HepG2 (cell line): ENCODE results near the gene HYAL2. TPM values are rescaled to one million over a fixed set of nuclear protein-coding genes. Genes with fewer than 3 reads are reported as not detected.

Experiments
- GABPB1 ChIP-seq: IDR thresholded peaks from 2 replicates; pipeline ENCODE4 v1.6.1; 2016; ENCODE audit warnings: mild to moderate bottlenecking, missing genetic modification reagents, moderate library complexity, missing compliant biosample characterization
- GZF1 ChIP-seq: sonication (generic); formaldehyde crosslinking; IDR thresholded peaks from 2 replicates; pipeline ENCODE4 v1.5.1; 2020; ENCODE audit warnings: mild to moderate bottlenecking, missing genetic modification reagents
- NR3C1 ChIP-seq: sonication (generic); formaldehyde crosslinking; IDR thresholded peaks from 2 replicates; pipeline ENCODE4 v1.4.0; 2020; ENCODE audit warnings: missing genetic modification reagents
- RFXAP ChIP-seq: sonication (generic); formaldehyde crosslinking; IDR thresholded peaks from 2 replicates; pipeline ENCODE4 v1.4.0; 2020; ENCODE audit warnings: missing genetic modification reagents, borderline replicate concordance
- SIN3B ChIP-seq: fragments of 150-350 bp; IDR thresholded peaks from 2 replicates; pipeline ENCODE4 v1.6.1; 2014; ENCODE audit warnings: low read length
- SIX1 ChIP-seq: sonication (generic); formaldehyde crosslinking; IDR thresholded peaks from 2 replicates; pipeline ENCODE4 v1.4.0; 2020; ENCODE audit warnings: missing genetic modification reagents, borderline replicate concordance
- ZBTB14 ChIP-seq: sonication (generic); formaldehyde crosslinking; IDR thresholded peaks from 2 replicates; pipeline ENCODE4 v1.4.0; 2020; ENCODE audit warnings: missing genetic modification reagents
- ZFP36 ChIP-seq: fragments of 150-350 bp; IDR thresholded peaks from 2 replicates; pipeline ENCODE4 v1.6.1; 2018; ENCODE audit warnings: borderline replicate concordance, low read length, low read depth; ENCODE audit not compliant: partially characterized antibody
- ZNF234 ChIP-seq: sonication (generic); formaldehyde crosslinking; conservative IDR thresholded peaks from 2 replicates; pipeline ENCODE4 v1.5.1; 2020; ENCODE audit warnings: mild to moderate bottlenecking, missing genetic modification reagents
- ZNF510 ChIP-seq: sonication (generic); formaldehyde crosslinking; IDR thresholded peaks from 2 replicates; pipeline ENCODE4 v1.4.0; 2020; ENCODE audit warnings: low read depth, mild to moderate bottlenecking, missing genetic modification reagents
- ZNF619 ChIP-seq: sonication (generic); formaldehyde crosslinking; IDR thresholded peaks from 2 replicates; pipeline ENCODE4 v1.4.0; 2020; ENCODE audit warnings: mild to moderate bottlenecking, missing genetic modification reagents
- ZNF629 ChIP-seq: sonication (generic); formaldehyde crosslinking; conservative IDR thresholded peaks from 2 replicates; pipeline ENCODE4 v1.5.0; 2020; ENCODE audit warnings: missing genetic modification reagents
- ZNF687 ChIP-seq: sonication (generic); formaldehyde crosslinking; IDR thresholded peaks from 2 replicates; pipeline ENCODE4 v1.5.1; 2020; ENCODE audit warnings: mild to moderate bottlenecking, missing genetic modification reagents, moderate library complexity
- polyA plus RNA-seq, 8 experiments: library from polyadenylated mRNA; depleted of rRNA in 3 of 8; stranded (reverse) in 7 of 8; unstranded in 1 of 8; fragments of >200 nt; fragmentation: Illumina TruSeq in 4 of 8; extraction: Trizol in 4 of 8; gene quantifications; 2 replicates each; pipeline versions ENCODE4 v1.2.1 to v1.2.3, GENCODE V29; 2011 to 2016; ENCODE audit warnings: low read depth in 4 of 8, missing spikeins in 1 of 8, mixed read lengths in 1 of 8; ENCODE audit not compliant: insufficient read depth in 1 of 8
- total RNA-seq, 5 experiments: library from RNA; depleted of rRNA; stranded (reverse); fragments of >200 nt; fragmentation: Illumina TruSeq; extraction: Trizol; gene quantifications; 2 replicates each; pipeline ENCODE4 v1.2.3, GENCODE V29; 2016; ENCODE audit warnings: low read depth in 1 of 5
- TF ChIP-seq, protein P1 (sequence below): sonication (generic); formaldehyde crosslinking; IDR thresholded peaks from 2 replicates; pipeline ENCODE4 v1.4.0; 2020; ENCODE audit warnings: mild to moderate bottlenecking, missing genetic modification reagents
- TF ChIP-seq, protein P2 (sequence below): IDR thresholded peaks from 2 replicates; pipeline ENCODE4 v1.6.1; 2016; ENCODE audit warnings: missing biosample characterization, missing genetic modification reagents, low read depth
- TF ChIP-seq, protein P3 (sequence below): sonication (generic); formaldehyde crosslinking; IDR thresholded peaks from 2 replicates; pipeline ENCODE4 v1.5.0; 2020; ENCODE audit warnings: mild to moderate bottlenecking, missing genetic modification reagents, borderline replicate concordance

HYAL2 gene
- total and polyA plus RNA-seq, 2 of the 13 experiments (the other 11 are each of a cell fraction or from before 2014, with no cell fraction given) = 76.2 to 102 TPM

GRCh38 chr3:50345586-50346234, 23.2 kb upstream of the HYAL2 start, which contains the start of gene ZMYND10 (continued):
- TF ChIP-seq ZBTB14 (CRISPR knock-in tag) (no peak), ZNF234 (no peak), SIN3B (no peak), ZFP36 (no peak), ZNF619 (CRISPR knock-in tag) (no peak), GZF1 (CRISPR knock-in tag) (no peak), RFXAP (CRISPR knock-in tag) (no peak), ZNF687 (CRISPR knock-in tag) (peak; percentile 20; the same call in 1 of the 2 replicates), GABPB1 (CRISPR knock-in tag) (peak; percentile 13; the same call in 1 of the 2 replicates), ZNF629 (CRISPR knock-in tag) (no peak), NR3C1 (CRISPR knock-in tag) (no peak), ZNF510 (CRISPR knock-in tag) (no peak), SIX1 (CRISPR knock-in tag) (no peak)
- TF ChIP-seq, protein P1, sequence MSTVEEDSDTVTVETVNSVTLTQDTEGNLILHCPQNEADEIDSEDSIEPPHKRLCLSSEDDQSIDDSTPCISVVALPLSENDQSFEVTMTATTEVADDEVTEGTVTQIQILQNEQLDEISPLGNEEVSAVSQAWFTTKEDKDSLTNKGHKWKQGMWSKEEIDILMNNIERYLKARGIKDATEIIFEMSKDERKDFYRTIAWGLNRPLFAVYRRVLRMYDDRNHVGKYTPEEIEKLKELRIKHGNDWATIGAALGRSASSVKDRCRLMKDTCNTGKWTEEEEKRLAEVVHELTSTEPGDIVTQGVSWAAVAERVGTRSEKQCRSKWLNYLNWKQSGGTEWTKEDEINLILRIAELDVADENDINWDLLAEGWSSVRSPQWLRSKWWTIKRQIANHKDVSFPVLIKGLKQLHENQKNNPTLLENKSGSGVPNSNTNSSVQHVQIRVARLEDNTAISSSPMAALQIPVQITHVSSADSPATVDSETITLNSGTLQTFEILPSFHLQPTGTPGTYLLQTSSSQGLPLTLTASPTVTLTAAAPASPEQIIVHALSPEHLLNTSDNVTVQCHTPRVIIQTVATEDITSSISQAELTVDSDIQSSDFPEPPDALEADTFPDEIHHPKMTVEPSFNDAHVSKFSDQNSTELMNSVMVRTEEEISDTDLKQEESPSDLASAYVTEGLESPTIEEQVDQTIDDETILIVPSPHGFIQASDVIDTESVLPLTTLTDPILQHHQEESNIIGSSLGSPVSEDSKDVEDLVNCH (CRISPR knock-in tag) = no peak
- TF ChIP-seq, protein P2, sequence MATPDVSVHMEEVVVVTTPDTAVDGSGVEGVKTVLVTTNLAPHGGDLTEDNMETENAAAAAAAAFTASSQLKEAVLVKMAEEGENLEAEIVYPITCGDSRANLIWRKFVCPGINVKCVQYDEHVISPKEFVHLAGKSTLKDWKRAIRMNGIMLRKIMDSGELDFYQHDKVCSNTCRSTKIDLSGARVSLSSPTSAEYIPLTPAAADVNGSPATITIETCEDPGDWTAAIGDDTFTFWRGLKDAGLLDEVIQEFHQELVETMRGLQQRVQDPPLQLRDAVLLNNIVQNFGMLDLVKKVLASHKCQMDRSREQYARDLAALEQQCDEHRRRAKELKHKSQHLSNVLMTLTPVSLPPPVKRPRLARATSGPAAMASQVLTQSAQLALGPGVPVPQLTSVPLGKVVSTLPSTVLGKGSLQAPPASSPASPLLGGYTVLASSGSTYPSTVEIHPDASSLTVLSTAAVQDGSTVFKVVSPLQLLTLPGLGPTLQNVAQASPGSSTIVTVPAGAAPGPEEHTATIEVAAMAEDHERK (CRISPR knock-in tag) = no peak
- TF ChIP-seq, protein P3, sequence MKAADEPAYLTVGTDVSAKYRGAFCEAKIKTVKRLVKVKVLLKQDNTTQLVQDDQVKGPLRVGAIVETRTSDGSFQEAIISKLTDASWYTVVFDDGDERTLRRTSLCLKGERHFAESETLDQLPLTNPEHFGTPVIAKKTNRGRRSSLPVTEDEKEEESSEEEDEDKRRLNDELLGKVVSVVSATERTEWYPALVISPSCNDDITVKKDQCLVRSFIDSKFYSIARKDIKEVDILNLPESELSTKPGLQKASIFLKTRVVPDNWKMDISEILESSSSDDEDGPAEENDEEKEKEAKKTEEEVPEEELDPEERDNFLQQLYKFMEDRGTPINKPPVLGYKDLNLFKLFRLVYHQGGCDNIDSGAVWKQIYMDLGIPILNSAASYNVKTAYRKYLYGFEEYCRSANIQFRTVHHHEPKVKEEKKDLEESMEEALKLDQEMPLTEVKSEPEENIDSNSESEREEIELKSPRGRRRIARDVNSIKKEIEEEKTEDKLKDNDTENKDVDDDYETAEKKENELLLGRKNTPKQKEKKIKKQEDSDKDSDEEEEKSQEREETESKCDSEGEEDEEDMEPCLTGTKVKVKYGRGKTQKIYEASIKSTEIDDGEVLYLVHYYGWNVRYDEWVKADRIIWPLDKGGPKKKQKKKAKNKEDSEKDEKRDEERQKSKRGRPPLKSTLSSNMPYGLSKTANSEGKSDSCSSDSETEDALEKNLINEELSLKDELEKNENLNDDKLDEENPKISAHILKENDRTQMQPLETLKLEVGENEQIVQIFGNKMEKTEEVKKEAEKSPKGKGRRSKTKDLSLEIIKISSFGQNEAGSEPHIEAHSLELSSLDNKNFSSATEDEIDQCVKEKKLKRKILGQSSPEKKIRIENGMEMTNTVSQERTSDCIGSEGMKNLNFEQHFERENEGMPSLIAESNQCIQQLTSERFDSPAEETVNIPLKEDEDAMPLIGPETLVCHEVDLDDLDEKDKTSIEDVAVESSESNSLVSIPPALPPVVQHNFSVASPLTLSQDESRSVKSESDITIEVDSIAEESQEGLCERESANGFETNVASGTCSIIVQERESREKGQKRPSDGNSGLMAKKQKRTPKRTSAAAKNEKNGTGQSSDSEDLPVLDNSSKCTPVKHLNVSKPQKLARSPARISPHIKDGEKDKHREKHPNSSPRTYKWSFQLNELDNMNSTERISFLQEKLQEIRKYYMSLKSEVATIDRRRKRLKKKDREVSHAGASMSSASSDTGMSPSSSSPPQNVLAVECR (CRISPR knock-in tag) = peak; percentile 37
